GM18502 (cell line): ENCODE data around the gene SGTB.
"Not testable (repeated sequence)": the region's sequence is repeated elsewhere in the genome, so short reads cannot be mapped to it uniquely, and the experiment has no call there.

Source experiments
- ATAC-seq: cut with Tn5 transposase; IDR thresholded peaks from one replicate; pipeline ENCODE4 v1.9.1; 2021; ENCODE audit warnings: mild to moderate bottlenecking; ENCODE audit not compliant: unreplicated experiment, poor library complexity

Gene SGTB

GRCh38 chr5:65736011-65736410, 14.1 kb upstream of the SGTB start:
- no peak for ATAC-seq

- no peak for ATAC-seq
Measured at GRCh38 chr5:65734921-65735320, 13.0 kb upstream of the SGTB start.

GRCh38 chr5:65734196-65734775, 12.4 kb upstream of the SGTB start:
- not testable (repeated sequence) for ATAC-seq

GRCh38 chr5:65732046-65732445, 10.1 kb upstream of the SGTB start:
- not testable (repeated sequence) for ATAC-seq

GRCh38 chr5:65730910-65731309, 9.0 kb upstream of the SGTB start:
- no peak for ATAC-seq

GRCh38 chr5:65728218-65728617, 6.3 kb upstream of the SGTB start:
- no peak for ATAC-seq

- ATAC-seq: no peak
Measured at GRCh38 chr5:65727491-65728156, 5.7 kb upstream of the SGTB start.

- ATAC-seq: no peak
Measured at GRCh38 chr5:65722575-65723403, 880 bp upstream of the SGTB start.

GRCh38 chr5:65721050-65721719, 724 bp downstream of the SGTB start:
- peak; percentile 26 for ATAC-seq

GRCh38 chr5:65718576-65719310, 3.2 kb downstream of the SGTB start:
- no peak for ATAC-seq

- ATAC-seq: no peak
Measured at GRCh38 chr5:65708145-65708544, 13.8 kb downstream of the SGTB start.

- no peak for ATAC-seq
Measured at GRCh38 chr5:65707663-65708062, 14.2 kb downstream of the SGTB start.

- no peak for ATAC-seq
Measured at GRCh38 chr5:65704621-65705239, 17.2 kb downstream of the SGTB start.

GRCh38 chr5:65702036-65702435, 19.9 kb downstream of the SGTB start:
- ATAC-seq: no peak

- ATAC-seq: peak; percentile 69
Measured at GRCh38 chr5:65699338-65699737, 22.6 kb downstream of the SGTB start.

GRCh38 chr5:65696892-65697291, 25.0 kb downstream of the SGTB start:
- no peak for ATAC-seq

GRCh38 chr5:65695896-65696295, 26.0 kb downstream of the SGTB start:
- no peak for ATAC-seq

- no peak for ATAC-seq
Measured at GRCh38 chr5:65695162-65695755, 26.6 kb downstream of the SGTB start.

- no peak for ATAC-seq
Measured at GRCh38 chr5:65693121-65693520, 28.8 kb downstream of the SGTB start.
